Thoracic aorta (tissue), 2 donors: ENCODE measurements around the gene FBXO22. TPM values are rescaled to one million over a fixed set of nuclear protein-coding genes. Genes with fewer than 3 reads are reported as not detected.

Source experiments
- ATAC-seq: fragments of 150-250 bp; one replicate; pipeline ENCODE4 v1.8.0; 2017; ENCODE audit warnings: low read depth; ENCODE audit not compliant: insufficient number of reproducible peaks, low FRiP score
- DNase-seq: peaks from one replicate; pipeline ENCODE4 v3.0.0-alpha.2; 2020; ENCODE audit warnings: low spot score
- H3K27ac ChIP-seq, 2 donors: fragments of 200-600 bp; sonication (generic); 1 replicate in 1 of 2; 2 replicates in 1 of 2; pipeline ENCODE4 v1.5.1; 2016; ENCODE audit warnings: mild to moderate bottlenecking in 2 of 2, moderate library complexity in 2 of 2
- H3K27me3 ChIP-seq: fragments of 200-600 bp; sonication (generic); replicated peaks from 2 replicates; pipeline ENCODE4 v1.6.0; 2016; ENCODE audit warnings: mild to moderate bottlenecking; ENCODE audit not compliant: insufficient read depth
- H3K36me3 ChIP-seq: fragments of 200-600 bp; sonication (generic); one replicate; pipeline ENCODE4 v1.5.1; 2016
- H3K4me1 ChIP-seq, 2 donors: fragments of 200-600 bp; sonication (generic); 1 replicate in 1 of 2; 2 replicates in 1 of 2; pipeline versions ENCODE4 v1.5.1 to v1.6.0; 2016; ENCODE audit warnings: low read depth in 2 of 2, mild to moderate bottlenecking in 1 of 2; ENCODE audit not compliant: control insufficient read depth in 1 of 2
- H3K4me3 ChIP-seq: fragments of 200-600 bp; sonication (generic); 2 replicates; pipeline ENCODE4 v1.5.1; 2016; ENCODE audit warnings: mild to moderate bottlenecking
- H3K9me3 ChIP-seq: fragments of 200-600 bp; sonication (generic); 2 replicates; pipeline ENCODE4 v1.5.1; 2016
- total RNA-seq, 2 donors: library from RNA; depleted of rRNA; stranded (reverse); fragments of >200 nt; gene quantifications; one replicate each; pipeline versions ENCODE4 v1.1.0 to v1.2.3, GENCODE V29; 2016
- TF ChIP-seq, protein P1 (sequence below): fragments of 200-600 bp; sonication (generic); IDR thresholded peaks from one replicate; pipeline ENCODE4 v1.5.1; 2019; ENCODE audit warnings: antibody characterized with exemption

FBXO22 gene
- total RNA-seq, 2 donors from 2014 or later = 14.7 to 20.7 TPM

DNA sequence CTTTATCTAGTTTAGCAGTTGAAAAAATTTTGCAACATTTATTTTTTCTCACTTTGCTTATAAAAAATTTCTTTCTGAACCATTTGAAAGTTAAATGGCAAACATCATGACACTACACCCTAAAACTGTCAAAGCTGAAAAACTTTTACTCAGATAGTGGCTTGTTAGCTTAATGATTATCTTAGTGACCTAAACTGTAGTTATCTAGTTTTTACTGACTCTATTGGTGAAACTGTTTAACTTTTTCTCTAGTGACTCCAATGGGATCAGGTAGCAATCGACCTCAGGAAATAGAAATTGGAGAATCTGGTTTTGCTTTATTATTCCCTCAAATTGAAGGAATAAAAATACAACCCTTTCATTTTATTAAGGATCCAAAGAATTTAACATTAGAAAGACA, 13.3 kb downstream of the FBXO22 start:
- H3K4me3 ChIP-seq = no peak overlapping the region
- H3K36me3 ChIP-seq = peaks cover 14% of the 10 kb centered on the region
- DNase-seq (no peak), ATAC-seq (no peak)
- no peaks in the 10 kb centered on the region for H3K4me1 ChIP-seq
- H3K9me3 ChIP-seq = no peaks in the 10 kb centered on the region
- TF ChIP-seq, protein P1, sequence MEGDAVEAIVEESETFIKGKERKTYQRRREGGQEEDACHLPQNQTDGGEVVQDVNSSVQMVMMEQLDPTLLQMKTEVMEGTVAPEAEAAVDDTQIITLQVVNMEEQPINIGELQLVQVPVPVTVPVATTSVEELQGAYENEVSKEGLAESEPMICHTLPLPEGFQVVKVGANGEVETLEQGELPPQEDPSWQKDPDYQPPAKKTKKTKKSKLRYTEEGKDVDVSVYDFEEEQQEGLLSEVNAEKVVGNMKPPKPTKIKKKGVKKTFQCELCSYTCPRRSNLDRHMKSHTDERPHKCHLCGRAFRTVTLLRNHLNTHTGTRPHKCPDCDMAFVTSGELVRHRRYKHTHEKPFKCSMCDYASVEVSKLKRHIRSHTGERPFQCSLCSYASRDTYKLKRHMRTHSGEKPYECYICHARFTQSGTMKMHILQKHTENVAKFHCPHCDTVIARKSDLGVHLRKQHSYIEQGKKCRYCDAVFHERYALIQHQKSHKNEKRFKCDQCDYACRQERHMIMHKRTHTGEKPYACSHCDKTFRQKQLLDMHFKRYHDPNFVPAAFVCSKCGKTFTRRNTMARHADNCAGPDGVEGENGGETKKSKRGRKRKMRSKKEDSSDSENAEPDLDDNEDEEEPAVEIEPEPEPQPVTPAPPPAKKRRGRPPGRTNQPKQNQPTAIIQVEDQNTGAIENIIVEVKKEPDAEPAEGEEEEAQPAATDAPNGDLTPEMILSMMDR = no peak
- no peak overlapping the region for H3K27ac ChIP-seq
- no peaks in the 10 kb centered on the region for H3K27me3 ChIP-seq

DNA sequence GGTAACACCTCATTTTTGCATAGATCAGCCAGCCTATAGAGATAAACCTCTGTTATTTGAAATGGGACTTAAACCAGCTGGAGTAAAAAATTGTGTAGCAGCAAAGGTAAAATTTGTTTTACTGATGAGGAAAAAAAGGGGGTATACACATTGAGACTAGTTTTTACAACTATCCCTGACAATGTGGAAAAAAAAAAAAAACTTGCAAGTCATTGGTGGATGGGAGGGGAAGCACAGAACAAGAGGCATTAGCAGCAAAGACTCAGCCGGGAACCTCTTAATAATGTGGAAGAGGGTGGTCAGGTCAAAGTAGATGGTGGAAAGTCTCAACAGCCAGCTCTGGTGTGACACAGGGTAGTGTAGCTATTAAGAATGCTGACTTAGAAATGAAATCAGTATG, 14.5 kb downstream of the FBXO22 start:
- DNase-seq (no peak), ATAC-seq (no peak)
- Histone ChIP-seq H3K9me3 (no peaks in the 10 kb centered on the region), H3K27ac (no peak overlapping the region), H3K36me3 (peaks cover 14% of the 10 kb centered on the region), H3K27me3 (no peaks in the 10 kb centered on the region), H3K4me3 (no peak overlapping the region), H3K4me1 (peaks cover 0 to 3% of the 10 kb centered on the region in 2 donors)
- TF ChIP-seq, protein P1 = no peak

DNA sequence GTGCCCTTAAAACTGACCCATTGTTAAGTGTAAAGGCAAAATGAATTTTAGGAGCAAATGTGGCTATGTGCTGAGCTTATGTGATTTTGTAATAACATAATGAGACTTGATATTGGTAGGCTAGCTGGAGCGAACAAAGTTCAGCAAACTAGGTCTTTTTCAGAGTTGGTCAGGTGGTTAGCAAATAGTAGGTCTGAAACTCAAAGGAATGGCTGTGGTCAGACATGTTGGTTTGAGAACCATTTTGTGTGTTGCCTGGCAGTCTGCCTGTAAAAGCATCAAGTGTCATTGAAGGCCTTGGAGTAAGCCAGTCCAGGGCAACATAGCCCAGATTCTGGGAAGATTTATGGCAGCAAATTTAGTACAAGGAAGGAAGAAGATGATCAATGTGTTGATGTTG, 16.4 kb downstream of the FBXO22 start:
- peaks cover 0 to 3% of the 10 kb centered on the region in 2 donors for H3K4me1 ChIP-seq
- no peak for DNase-seq
- H3K4me3 ChIP-seq = no peak overlapping the region
- peaks cover under 1% of the 10 kb centered on the region for H3K36me3 ChIP-seq
- TF ChIP-seq, protein P1 = no peak
- no peaks in the 10 kb centered on the region for H3K27me3 ChIP-seq
- H3K9me3 ChIP-seq = no peaks in the 10 kb centered on the region
- ATAC-seq = no peak
- H3K27ac ChIP-seq = no peak overlapping the region

DNA sequence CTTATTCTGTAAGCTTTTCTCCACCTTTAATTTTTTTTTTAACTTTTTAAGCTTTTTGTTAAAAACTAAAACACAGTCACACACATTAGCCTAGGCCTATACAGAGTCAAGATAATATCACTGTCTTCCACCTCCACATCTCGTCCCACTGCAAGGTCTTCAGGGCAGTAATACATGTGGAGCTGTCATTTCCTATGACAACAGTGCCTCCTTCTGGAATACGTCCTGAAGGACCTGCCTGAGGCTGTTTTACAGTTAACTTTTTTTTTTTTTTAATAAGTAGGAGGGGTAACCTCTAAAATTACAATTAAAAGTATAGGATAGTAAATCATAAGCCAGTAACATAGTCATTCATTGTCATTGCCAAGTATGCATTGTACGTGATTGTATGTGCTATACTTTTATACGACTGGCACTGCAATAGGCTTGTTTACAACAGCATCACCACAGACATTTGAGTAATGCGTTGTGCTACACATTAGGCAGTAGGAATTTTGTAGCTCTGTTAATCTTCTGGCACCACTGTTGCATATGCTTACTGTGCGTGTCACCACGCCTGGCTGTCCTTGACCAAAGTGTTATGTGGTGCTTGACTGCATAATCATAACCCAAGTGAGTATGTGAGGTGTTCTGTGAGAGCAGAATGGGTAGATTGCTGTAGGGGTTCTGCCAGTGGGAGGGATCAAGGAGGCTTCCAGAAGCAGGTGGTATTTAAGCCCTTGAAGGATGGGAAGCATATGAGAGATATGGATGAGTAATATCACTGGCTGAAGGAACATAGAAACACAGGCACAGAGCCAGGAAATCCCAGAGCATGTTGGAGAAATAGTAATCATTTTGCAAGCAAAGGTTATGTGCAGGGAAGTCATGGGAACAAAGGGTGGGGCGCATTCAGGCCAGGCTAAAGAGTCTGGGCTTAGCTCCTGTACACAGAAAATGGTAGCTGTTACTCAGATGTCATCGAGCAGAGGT, 18.3 kb downstream of the FBXO22 start:
- H3K4me3 ChIP-seq = no peak overlapping the region
- peaks cover 0 to 12% of the 10 kb centered on the region in 2 donors for H3K4me1 ChIP-seq
- DNase-seq = no peak
- H3K27ac ChIP-seq = no peak overlapping the region
- no peak for ATAC-seq
- TF ChIP-seq, protein P1 = no peak
- no peaks in the 10 kb centered on the region for H3K36me3 ChIP-seq
- no peaks in the 10 kb centered on the region for H3K9me3 ChIP-seq
- no peaks in the 10 kb centered on the region for H3K27me3 ChIP-seq

DNA sequence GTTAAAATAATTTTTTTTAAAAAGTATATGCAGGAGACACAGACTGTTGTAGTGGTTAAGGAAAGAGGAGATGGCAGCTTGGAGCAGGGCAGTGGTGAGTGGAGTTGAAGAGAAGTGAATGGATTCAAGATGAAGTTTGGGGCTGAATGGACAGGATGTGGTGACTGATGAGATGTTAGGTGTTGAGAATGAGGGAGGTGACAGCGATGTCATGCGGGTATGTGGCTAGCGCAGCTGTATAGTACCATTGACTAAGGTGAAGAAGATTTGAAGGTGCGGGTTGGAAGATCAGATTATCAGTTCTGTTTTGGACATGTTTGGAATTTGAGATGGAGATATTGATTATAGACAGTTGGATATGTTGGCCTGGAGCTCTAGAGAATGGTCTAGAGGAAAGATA, 20.1 kb downstream of the FBXO22 start:
- ATAC-seq (no peak), DNase-seq (no peak)
- no peaks in the 10 kb centered on the region for H3K9me3 ChIP-seq
- H3K27ac ChIP-seq = no peak overlapping the region
- peaks cover 0 to 12% of the 10 kb centered on the region in 2 donors for H3K4me1 ChIP-seq
- TF ChIP-seq, protein P1 = no peak
- no peaks in the 10 kb centered on the region for H3K27me3 ChIP-seq
- H3K4me3 ChIP-seq = no peak overlapping the region
- H3K36me3 ChIP-seq = no peaks in the 10 kb centered on the region
